Adrenal gland (tissue), 5 donors: Measurements from ENCODE around the gene NCKAP5.

Source experiments
- CTCF ChIP-seq, 6 experiments: fragments of 450-650 bp in 4 of 6; fragments of 200-600 bp in 2 of 6; sonication (generic) in 1 of 6; IDR thresholded peaks; 1 replicate in 5 of 6; 2 replicates in 1 of 6; pipeline versions ENCODE4 v1.5.1 to v1.8.0; 2016 to 2021; ENCODE audit warnings: antibody characterized with exemption in 6 of 6, mild to moderate bottlenecking in 2 of 6, moderate library complexity in 1 of 6
- POLR2A ChIP-seq, 2 donors: fragments of 450-650 bp; IDR thresholded peaks; one replicate each; pipeline ENCODE4 v1.6.1; 2017; ENCODE audit warnings: antibody characterized with exemption in 2 of 2, mild to moderate bottlenecking in 2 of 2, moderate library complexity in 1 of 2
- donor health status: DM: no; HTN: no; CAD: no.

GRCh38 chr2:133362061-133362476, 206.2 kb downstream of the NCKAP5 start:
- TF ChIP-seq POLR2A (IDR thresholded peaks at IDR 0.05) (no peak), CTCF (IDR thresholded peaks at IDR 0.05) (no peak)
